HCT116 (cell line): ENCODE measurements around the gene MIAT. TPM values are rescaled to one million over a fixed set of nuclear protein-coding genes. Genes with fewer than 3 reads are reported as not detected.

Source experiments
- ATAC-seq: fragments of 200-7000 bp; cut with Tn5 transposase; 2 replicates; pipeline ENCODE4 v1.9.1; 2020; ENCODE audit warnings: mild to moderate bottlenecking, moderate library complexity
- BruUV-seq: library from RNA; stranded (reverse); fragments of 400-500 nt; replicated peaks from 2 replicates; lab custom pipeline; 2021; lab: Mats Ljungman, UMichigan
- CTCF ChIA-PET: fragments of 300-600 bp; sonication (Branson Sonifier 250); formaldehyde crosslinking; loops from one replicate; lab custom pipeline; 2021; ENCODE audit warnings: antibody characterized with exemption; lab: Charles Lee
- POLR2A ChIA-PET: fragments of 300-600, 350-600 bp; sonication (Branson Sonifier 250); formaldehyde crosslinking; loops from one replicate; lab custom pipeline; 2021; ENCODE audit warnings: antibody characterized with exemption; lab: Charles Lee
- RAD21 ChIA-PET, 2 experiments: fragments of 300-600 bp; sonication (Branson Sonifier 250); formaldehyde crosslinking; loops; one replicate each; lab custom pipeline; 2023; ENCODE audit warnings: low total read pairs in 2 of 2; ENCODE audit not compliant: uncharacterized antibody in 2 of 2, unreplicated experiment in 2 of 2, low non-redundant PET in 1 of 2; lab: Charles Lee
- DNase-seq: peaks from one replicate; pipeline ENCODE4 v3.0.0-alpha.2; 2010; ENCODE audit warnings: low read depth, low spot score
- H2AFZ ChIP-seq: fragments of 200-600 bp; shearing (Covaris generic), sonication (generic); 2 replicates; pipeline ENCODE4 v1.6.1; 2017; ENCODE audit warnings: low read depth, mixed run types, mixed read lengths, antibody characterized with exemption, low read length; ENCODE audit not compliant: poor library complexity, severe bottlenecking
- H3K27ac ChIP-seq: 2 replicates; pipeline ENCODE4 v1.5.1; 2012; ENCODE audit warnings: low read depth, low read length
- H3K27me3 ChIP-seq: fragments of 200-600 bp; sonication (generic); 2 replicates; pipeline ENCODE4 v1.6.1; 2016; ENCODE audit warnings: mixed run types, low read length, mixed read lengths; ENCODE audit not compliant: insufficient read depth
- H3K36me3 ChIP-seq, 2 experiments: fragments of 200-500 bp in 1 of 2; fragments of 200-600 bp in 1 of 2; sonication (Bioruptor generic) in 1 of 2; sonication (generic) in 1 of 2; 2 replicates each; pipeline versions ENCODE4 v1.5.1 to v1.6.1; 2014 to 2016; ENCODE audit warnings: low read length in 2 of 2, inconsistent platforms in 1 of 2, mixed read lengths in 1 of 2, mixed run types in 1 of 2; ENCODE audit not compliant: insufficient read depth in 2 of 2, control insufficient read depth in 1 of 2
- H3K4me1 ChIP-seq, 2 experiments: fragments of 200-600 bp in 1 of 2; sonication (generic) in 1 of 2; 2 replicates each; pipeline versions ENCODE4 v1.5.1 to v1.6.1; 2012 to 2017; ENCODE audit warnings: low read length in 2 of 2, inconsistent platforms in 1 of 2, mild to moderate bottlenecking in 1 of 2, mixed read lengths in 1 of 2, mixed run types in 1 of 2, moderate library complexity in 1 of 2; ENCODE audit not compliant: insufficient read depth in 2 of 2, control insufficient read depth in 1 of 2
- H3K4me2 ChIP-seq: fragments of 200-600 bp; sonication (generic); 2 replicates; pipeline ENCODE4 v1.6.1; 2017; ENCODE audit warnings: mixed run types, low read length, mixed read lengths
- H3K4me3 ChIP-seq, 2 experiments: fragments of 200-600 bp in 1 of 2; sonication (generic) in 1 of 2; replicated peaks in 1 of 2; 2 replicates each; pipeline ENCODE4 v1.5.1; 2011 to 2016; ENCODE audit warnings: low read length in 2 of 2, control low read depth in 1 of 2, low read depth in 1 of 2, mild to moderate bottlenecking in 1 of 2, mixed read lengths in 1 of 2, mixed run types in 1 of 2
- H3K79me2 ChIP-seq: fragments of 200-600 bp; sonication (generic); 2 replicates; pipeline ENCODE4 v1.6.1; 2017; ENCODE audit warnings: mild to moderate bottlenecking, mixed run types, low read length, moderate library complexity, mixed read lengths; ENCODE audit not compliant: insufficient read depth
- H3K9ac ChIP-seq: fragments of 200-600 bp; sonication (generic); 2 replicates; pipeline ENCODE4 v1.6.1; 2016; ENCODE audit warnings: low read length, mixed read lengths
- H3K9me2 ChIP-seq: fragments of 200-600 bp; sonication (generic), shearing (Covaris generic); 2 replicates; pipeline ENCODE4 v1.6.1; 2017; ENCODE audit warnings: mixed run types, mild to moderate bottlenecking, moderate library complexity; ENCODE audit not compliant: insufficient read depth
- H3K9me3 ChIP-seq, 2 experiments: fragments of 200-500 bp in 1 of 2; fragments of 200-600 bp in 1 of 2; sonication (Bioruptor generic) in 1 of 2; sonication (generic) in 1 of 2; 2 replicates each; pipeline ENCODE4 v1.6.1; 2014 to 2017; ENCODE audit warnings: low read length in 2 of 2, mixed read lengths in 2 of 2, inconsistent platforms in 1 of 2, low read depth in 1 of 2, mild to moderate bottlenecking in 1 of 2, mixed run types in 1 of 2, moderate library complexity in 1 of 2; ENCODE audit not compliant: control insufficient read depth in 1 of 2, insufficient read depth in 1 of 2
- H4K20me1 ChIP-seq: fragments of 200-600 bp; sonication (generic), shearing (Covaris generic); 2 replicates; pipeline ENCODE4 v1.6.1; 2017; ENCODE audit warnings: mixed run types, mild to moderate bottlenecking, moderate library complexity; ENCODE audit not compliant: insufficient read depth
- ELF1 ChIP-seq: IDR thresholded peaks from 2 replicates; pipeline ENCODE4 v1.6.1; 2012; ENCODE audit warnings: low read depth, borderline replicate concordance
- SIN3A ChIP-seq: IDR thresholded peaks from 2 replicates; pipeline ENCODE4 v1.6.1; 2012; ENCODE audit warnings: low read depth
- TCF7L2 ChIP-seq: IDR thresholded peaks from 2 replicates; pipeline ENCODE4 v1.7.0; 2011; ENCODE audit warnings: borderline replicate concordance, inconsistent platforms; ENCODE audit not compliant: insufficient read depth, insufficient read length; ENCODE audit errors: extremely low read depth
- ZNF274 ChIP-seq: fragments of 200-500 bp; sonication (Bioruptor generic); IDR thresholded peaks from 2 replicates; pipeline ENCODE4 v1.6.1; 2014; ENCODE audit warnings: mild to moderate bottlenecking, low read depth, low read length, inconsistent platforms
- intact Hi-C: fragments of 100-400 bp; cut with micrococcal nuclease; formaldehyde crosslinking; loops from 2 replicates; pipeline ENCODE4 v1.10.0; 2022
- total RNA-seq: library from RNA; stranded (reverse); gene quantifications from one replicate; pipeline ENCODE4 v1.2.1, GENCODE V29; 2021; ENCODE audit not compliant: unreplicated experiment
- TF ChIP-seq, protein P1 (sequence below): IDR thresholded peaks from 2 replicates; pipeline ENCODE4 v1.6.1; 2012
- TF ChIP-seq, protein P2 (sequence below): IDR thresholded peaks from 2 replicates; pipeline ENCODE4 v1.6.1; 2011; ENCODE audit warnings: mild to moderate bottlenecking, low read length, moderate library complexity; ENCODE audit not compliant: insufficient replicate concordance; ENCODE audit errors: extremely low read depth

Gene MIAT
- total RNA-seq, 1 experiment from 2014 or later = 0.54 TPM

DNA sequence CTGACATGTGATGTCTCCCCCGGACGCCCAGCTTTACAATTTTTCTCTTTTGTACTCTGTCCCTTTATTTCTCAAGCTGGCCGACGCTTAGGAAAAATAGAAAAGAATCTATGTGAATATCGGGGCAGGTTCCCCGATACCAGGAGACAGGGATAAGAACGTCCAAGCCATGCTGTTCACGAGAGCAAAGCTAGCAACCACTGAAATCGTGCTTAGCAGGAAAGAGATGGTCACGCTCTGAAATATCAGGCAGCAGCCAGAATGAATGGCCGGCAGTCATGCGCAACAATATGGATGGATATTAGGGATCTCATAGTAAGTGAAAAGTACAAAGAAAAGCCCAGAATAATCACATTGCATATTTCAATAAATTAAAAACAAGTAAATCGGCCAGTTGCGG is 43.1 kb upstream of the MIAT start:
- ATAC-seq (no peak), DNase-seq (no peak)
- Histone ChIP-seq H3K9me3 (no peaks in the 10 kb centered on the region), H4K20me1 (no peaks in the 10 kb centered on the region), H3K9me2 (no peaks in the 10 kb centered on the region), H3K27me3 (peaks cover 7% of the 10 kb centered on the region; the same call in 1 of the 2 replicates), H3K4me1 (no peaks in the 10 kb centered on the region), H3K79me2 (no peaks in the 10 kb centered on the region), H3K4me3 (no peak overlapping the region), H3K4me2 (no peak overlapping the region), H2AFZ (no peak overlapping the region), H3K9ac (no peak overlapping the region), H3K36me3 (no peaks in the 10 kb centered on the region), H3K27ac (no peak overlapping the region)
- ChIA-PET POLR2A (no interaction called here), RAD21 (no interaction called here), CTCF (no interaction called here)
- intact Hi-C loops = no loop called here
- BruUV-seq = no TSS peak
- no peak for TF ChIP-seq ELF1
- TF ChIP-seq, protein P1, sequence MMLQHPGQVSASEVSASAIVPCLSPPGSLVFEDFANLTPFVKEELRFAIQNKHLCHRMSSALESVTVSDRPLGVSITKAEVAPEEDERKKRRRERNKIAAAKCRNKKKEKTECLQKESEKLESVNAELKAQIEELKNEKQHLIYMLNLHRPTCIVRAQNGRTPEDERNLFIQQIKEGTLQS = no peak
- no peak for TF ChIP-seq TCF7L2

DNA sequence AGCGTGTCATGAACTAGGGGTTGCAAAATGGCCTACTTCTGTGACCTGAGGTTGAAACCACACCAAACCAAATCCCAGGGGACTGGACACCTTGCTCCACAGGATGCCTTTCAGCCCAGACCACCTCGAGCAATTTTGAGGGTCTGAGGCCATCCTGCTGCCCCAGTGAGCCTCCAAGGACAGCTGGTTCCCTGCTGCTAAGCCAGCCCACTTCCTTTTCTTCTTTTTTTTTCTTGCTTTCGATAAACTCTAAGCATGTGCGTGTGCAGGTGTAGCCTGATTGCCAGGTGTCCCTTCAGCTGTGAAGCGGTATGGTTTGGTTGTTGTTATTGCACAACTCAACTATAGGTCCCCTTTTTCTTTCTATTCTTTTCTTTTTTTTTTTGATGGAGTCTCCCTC is 42.2 kb upstream of the MIAT start:
- H3K9me2 ChIP-seq = no peaks in the 10 kb centered on the region
- TF ChIP-seq, protein P2, sequence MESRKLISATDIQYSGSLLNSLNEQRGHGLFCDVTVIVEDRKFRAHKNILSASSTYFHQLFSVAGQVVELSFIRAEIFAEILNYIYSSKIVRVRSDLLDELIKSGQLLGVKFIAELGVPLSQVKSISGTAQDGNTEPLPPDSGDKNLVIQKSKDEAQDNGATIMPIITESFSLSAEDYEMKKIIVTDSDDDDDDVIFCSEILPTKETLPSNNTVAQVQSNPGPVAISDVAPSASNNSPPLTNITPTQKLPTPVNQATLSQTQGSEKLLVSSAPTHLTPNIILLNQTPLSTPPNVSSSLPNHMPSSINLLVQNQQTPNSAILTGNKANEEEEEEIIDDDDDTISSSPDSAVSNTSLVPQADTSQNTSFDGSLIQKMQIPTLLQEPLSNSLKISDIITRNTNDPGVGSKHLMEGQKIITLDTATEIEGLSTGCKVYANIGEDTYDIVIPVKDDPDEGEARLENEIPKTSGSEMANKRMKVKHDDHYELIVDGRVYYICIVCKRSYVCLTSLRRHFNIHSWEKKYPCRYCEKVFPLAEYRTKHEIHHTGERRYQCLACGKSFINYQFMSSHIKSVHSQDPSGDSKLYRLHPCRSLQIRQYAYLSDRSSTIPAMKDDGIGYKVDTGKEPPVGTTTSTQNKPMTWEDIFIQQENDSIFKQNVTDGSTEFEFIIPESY = no peak
- no peak for TF ChIP-seq SIN3A
- no peak for TF ChIP-seq ZNF274
- no peaks in the 10 kb centered on the region for H4K20me1 ChIP-seq
- H3K79me2 ChIP-seq = no peaks in the 10 kb centered on the region
- no peak overlapping the region for H2AFZ ChIP-seq
- H3K4me2 ChIP-seq = no peak overlapping the region
- DNase-seq (no peak), ATAC-seq (no peak)
- no peaks in the 10 kb centered on the region for H3K9me3 ChIP-seq
- 0 out of 2 replicates have a peak, but pooled peaks cover 5% of the 10 kb centered on the region for H3K27me3 ChIP-seq
- intact Hi-C loops = no loop called here
- CTCF ChIA-PET = no interaction called here
- no TSS peak for BruUV-seq
- no peaks in the 10 kb centered on the region for H3K36me3 ChIP-seq
- H3K4me1 ChIP-seq = no peaks in the 10 kb centered on the region
- RAD21 ChIA-PET = no interaction called here
- no peak overlapping the region for H3K27ac ChIP-seq
- POLR2A ChIA-PET = no interaction called here
- no peak overlapping the region for H3K4me3 ChIP-seq
- H3K9ac ChIP-seq = no peak overlapping the region
